DOHH2 (cell line): Measurements from ENCODE around the gene NOP53.

ENCODE experiments used
- H3F3A ChIP-seq: fragments of 200-600 bp; sonication (generic), shearing (Covaris generic); 2 replicates; pipeline ENCODE4 v1.6.0; 2016; ENCODE audit warnings: antibody characterized with exemption, mild to moderate bottlenecking; ENCODE audit not compliant: control insufficient read depth, insufficient read depth
- H3K27ac ChIP-seq: fragments of 200-600 bp; sonication (generic); 2 replicates; pipeline ENCODE4 v1.5.1; 2014; ENCODE audit warnings: low read depth, mild to moderate bottlenecking, low read length, moderate library complexity
- H3K27me3 ChIP-seq: fragments of 200-600 bp; sonication (generic); 2 replicates; pipeline ENCODE4 v1.6.1; 2014; ENCODE audit warnings: mild to moderate bottlenecking, low read length, mixed read lengths; ENCODE audit not compliant: control insufficient read depth
- H3K36me3 ChIP-seq: fragments of 200-600 bp; sonication (generic); 2 replicates; pipeline ENCODE4 v1.6.1; 2014; ENCODE audit warnings: mild to moderate bottlenecking, low read length, moderate library complexity, mixed read lengths; ENCODE audit not compliant: control insufficient read depth
- H3K4me1 ChIP-seq: fragments of 200-600 bp; sonication (generic); 2 replicates; pipeline ENCODE4 v1.6.1; 2014; ENCODE audit warnings: mild to moderate bottlenecking, low read length, mixed read lengths; ENCODE audit not compliant: control insufficient read depth
- H3K4me2 ChIP-seq: fragments of 200-600 bp; sonication (generic); 2 replicates; pipeline ENCODE4 v1.6.0; 2014; ENCODE audit warnings: mild to moderate bottlenecking, low read length, moderate library complexity
- H3K4me3 ChIP-seq: fragments of 200-600 bp; sonication (generic); 2 replicates; pipeline ENCODE4 v1.5.1; 2014; ENCODE audit warnings: mild to moderate bottlenecking, low read length, mixed read lengths
- H3K79me2 ChIP-seq: fragments of 200-600 bp; sonication (generic); 2 replicates; pipeline ENCODE4 v1.6.1; 2014; ENCODE audit warnings: mild to moderate bottlenecking, low read length, mixed read lengths; ENCODE audit not compliant: control insufficient read depth
- H3K9me2 ChIP-seq: fragments of 200-600 bp; sonication (generic); replicated peaks from 2 replicates; pipeline ENCODE4 v1.6.1; 2014; ENCODE audit warnings: mild to moderate bottlenecking, low read length, mixed read lengths; ENCODE audit not compliant: control insufficient read depth
- H3K9me3 ChIP-seq: fragments of 200-600 bp; sonication (generic); 2 replicates; pipeline ENCODE4 v1.6.1; 2014; ENCODE audit warnings: antibody characterized with exemption, low read length, mixed read lengths; ENCODE audit not compliant: control insufficient read depth, insufficient read depth
- H4K20me1 ChIP-seq: fragments of 200-600 bp; sonication (generic); 2 replicates; pipeline ENCODE4 v1.6.0; 2014; ENCODE audit warnings: low read depth, mild to moderate bottlenecking, antibody characterized with exemption, low read length, moderate library complexity; ENCODE audit not compliant: control insufficient read depth, insufficient read depth
- CTCF ChIP-seq: fragments of 200-600 bp; sonication (generic); IDR thresholded peaks from one replicate; pipeline ENCODE4 v1.5.1; 2014; ENCODE audit warnings: antibody characterized with exemption, mild to moderate bottlenecking, low read depth, low read length; ENCODE audit not compliant: poor library complexity, severe bottlenecking
- EZH2phosphoT487 ChIP-seq: fragments of 200-600 bp; sonication (generic); IDR thresholded peaks from 2 replicates; pipeline ENCODE4 v1.6.1; 2017; ENCODE audit warnings: borderline replicate concordance, mild to moderate bottlenecking, antibody characterized with exemption, low read length, moderate library complexity, mixed read lengths

NOP53 gene

GRCh38 chr19:47796785-47797184 is 51.4 kb downstream of the NOP53 start:
- Histone ChIP-seq H3K27ac (no peak overlapping the region), H3K9me2 (no peaks in the 10 kb centered on the region), H4K20me1 (no peaks in the 10 kb centered on the region), H3K4me1 (no peaks in the 10 kb centered on the region), H3K79me2 (no peaks in the 10 kb centered on the region), H3K4me2 (no peak overlapping the region), H3K36me3 (no peaks in the 10 kb centered on the region), H3K27me3 (no peaks in the 10 kb centered on the region), H3K9me3 (no peaks in the 10 kb centered on the region), H3F3A (no peaks in the 10 kb centered on the region), H3K4me3 (no peak overlapping the region)
- TF ChIP-seq EZH2phosphoT487 (no peak), CTCF (no peak)

DNA sequence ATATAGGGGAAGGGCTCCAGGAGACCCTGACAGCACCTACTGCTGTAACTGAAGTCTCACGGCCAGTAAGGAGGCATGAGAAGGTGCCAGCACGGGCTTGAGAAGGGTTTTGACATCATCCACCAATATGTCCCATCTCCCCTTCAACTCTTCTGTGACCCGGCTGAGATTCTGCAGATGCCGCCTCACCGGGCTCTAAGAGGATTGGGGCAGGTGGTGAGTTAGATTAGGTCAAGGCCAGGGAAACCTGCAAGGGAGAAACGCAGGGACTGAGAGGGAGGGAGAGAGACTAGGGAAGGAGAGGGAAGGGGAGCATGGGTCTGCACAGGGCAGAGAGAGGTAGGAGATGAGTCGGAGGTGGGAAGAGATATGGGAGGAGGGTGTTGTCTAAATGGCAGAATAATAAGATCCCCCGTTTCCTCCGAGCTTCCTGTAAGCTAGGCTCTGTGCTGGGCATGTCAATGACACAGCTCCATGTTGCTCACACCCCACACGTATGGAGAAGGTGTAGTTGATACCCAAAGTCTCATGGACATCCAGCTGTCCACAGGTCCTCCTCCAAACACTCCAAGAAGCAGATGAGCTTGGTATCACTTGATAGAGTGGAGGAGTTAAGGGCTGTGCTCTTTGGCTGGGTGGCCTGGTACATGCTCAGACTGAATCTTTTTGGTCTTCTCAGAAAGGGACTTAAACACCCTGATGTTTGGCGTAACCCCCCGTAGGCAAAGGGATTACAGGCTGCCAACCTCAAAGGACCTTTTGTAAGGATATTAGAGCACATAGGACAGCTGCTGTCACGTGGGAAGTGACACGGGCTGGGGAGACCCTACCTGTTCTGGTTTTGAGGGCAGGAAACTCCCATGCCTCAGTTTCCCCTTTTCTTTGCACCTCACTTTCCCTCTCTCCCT is 52.9 kb downstream of the NOP53 start:
- H3K36me3 ChIP-seq: no peaks in the 10 kb centered on the region
- no peaks in the 10 kb centered on the region for H3K27me3 ChIP-seq
- no peaks in the 10 kb centered on the region for H3K9me2 ChIP-seq
- H3F3A ChIP-seq: no peaks in the 10 kb centered on the region
- TF ChIP-seq EZH2phosphoT487 (no peak), CTCF (no peak)
- H3K4me2 ChIP-seq: no peak overlapping the region
- no peaks in the 10 kb centered on the region for H4K20me1 ChIP-seq
- no peaks in the 10 kb centered on the region for H3K4me1 ChIP-seq
- no peak overlapping the region for H3K4me3 ChIP-seq
- H3K9me3 ChIP-seq: no peaks in the 10 kb centered on the region
- no peak overlapping the region for H3K27ac ChIP-seq
- no peaks in the 10 kb centered on the region for H3K79me2 ChIP-seq

DNA sequence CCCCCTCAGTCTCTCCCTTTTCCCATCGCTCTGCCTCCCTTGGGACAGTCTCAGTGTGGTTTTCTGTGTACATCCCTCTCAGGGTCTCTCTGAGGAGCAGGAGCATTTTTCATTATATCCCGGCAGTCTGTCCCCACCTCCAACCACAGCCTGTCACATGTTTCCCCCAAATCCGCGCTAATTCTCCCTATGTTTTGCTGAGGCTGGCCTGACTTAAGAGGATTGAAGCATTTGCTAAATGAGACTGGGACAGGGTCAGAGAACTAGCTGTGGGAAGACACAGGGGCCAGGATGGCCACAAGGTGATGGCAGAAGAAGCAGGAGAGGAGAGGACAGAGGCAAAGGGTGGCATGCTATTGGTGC is 53.5 kb downstream of the NOP53 start:
- H3K36me3 ChIP-seq: no peaks in the 10 kb centered on the region
- H3K4me2 ChIP-seq: no peak overlapping the region
- H3K4me3 ChIP-seq: no peak overlapping the region
- no peaks in the 10 kb centered on the region for H4K20me1 ChIP-seq
- no peaks in the 10 kb centered on the region for H3K27me3 ChIP-seq
- H3F3A ChIP-seq: no peaks in the 10 kb centered on the region
- no peaks in the 10 kb centered on the region for H3K9me2 ChIP-seq
- no peaks in the 10 kb centered on the region for H3K79me2 ChIP-seq
- no peaks in the 10 kb centered on the region for H3K9me3 ChIP-seq
- TF ChIP-seq CTCF (no peak), EZH2phosphoT487 (no peak)
- no peaks in the 10 kb centered on the region for H3K4me1 ChIP-seq
- H3K27ac ChIP-seq: no peak overlapping the region
